NCI-H748 treated with DMSO at 0.1 percent for 48 hours (cell line): ENCODE measurements around the gene ANKUB1.
A peak's percentile ranks its signal among the peaks of the same experiment; 100 is the strongest.
"Not testable (repeated sequence)": the region's sequence is repeated elsewhere in the genome, so short reads cannot be mapped to it uniquely, and the experiment has no call there.

Experiments used
- DNase-seq: peaks from one replicate; lab custom pipeline; 2025; lab: John Stamatoyannopoulos, UW

Gene ANKUB1

GRCh38 chr3:149792452-149793270 is at the start of gene ANKUB1:
Gene ANKUB1 (minus strand): TSS chr3:149792554. CDS start chr3:149792366, 188 bp downstream.
- DNase-seq: peak; percentile 48

GRCh38 chr3:149839896-149840295 is 47.5 kb upstream of the ANKUB1 start:
- no peak for DNase-seq

- not testable (repeated sequence) for DNase-seq
These were observed 47.1 kb upstream of the ANKUB1 start for GRCh38 chr3:149839469-149839868.

GRCh38 chr3:149838491-149838890 is 46.1 kb upstream of the ANKUB1 start:
- not testable (repeated sequence) for DNase-seq

GRCh38 chr3:149833241-149833640 is 40.9 kb upstream of the ANKUB1 start:
- DNase-seq: no peak

- DNase-seq: no peak
These were observed 39.7 kb upstream of the ANKUB1 start for GRCh38 chr3:149832086-149832485.

- DNase-seq: no peak
These were observed 39.0 kb upstream of the ANKUB1 start for GRCh38 chr3:149831321-149831720.

GRCh38 chr3:149830902-149831301 is 38.5 kb upstream of the ANKUB1 start:
- DNase-seq: no peak

- not testable (repeated sequence) for DNase-seq
These were observed 37.3 kb upstream of the ANKUB1 start for GRCh38 chr3:149829631-149830030.

GRCh38 chr3:149828390-149828789 is 36.0 kb upstream of the ANKUB1 start:
- DNase-seq: no peak

- no peak for DNase-seq
These were observed 34.3 kb upstream of the ANKUB1 start for GRCh38 chr3:149826636-149827035.

- DNase-seq: no peak
These were observed 27.8 kb upstream of the ANKUB1 start for GRCh38 chr3:149820183-149820582.

GRCh38 chr3:149819432-149819831 is 27.1 kb upstream of the ANKUB1 start:
- no peak for DNase-seq

- DNase-seq: no peak
These were observed 24.6 kb upstream of the ANKUB1 start for GRCh38 chr3:149816986-149817385.

GRCh38 chr3:149816311-149816710 is 24.0 kb upstream of the ANKUB1 start:
- DNase-seq: no peak

- no peak for DNase-seq
These were observed 23.4 kb upstream of the ANKUB1 start for GRCh38 chr3:149815728-149816127.

- DNase-seq: no peak
These were observed 23.0 kb upstream of the ANKUB1 start for GRCh38 chr3:149815321-149815720.

- DNase-seq: no peak
These were observed 21.3 kb upstream of the ANKUB1 start for GRCh38 chr3:149813367-149814281.

GRCh38 chr3:149812606-149813366 is 20.4 kb upstream of the ANKUB1 start, which contains the start of gene RNF13:
Gene RNF13 (plus strand): TSS chr3:149813215. CDS start chr3:149846027, 32,812 bp downstream.
- DNase-seq: peak; percentile 61

- no peak for DNase-seq
These were observed 19.8 kb upstream of the ANKUB1 start for GRCh38 chr3:149812165-149812605.

GRCh38 chr3:149810846-149811245 is 18.5 kb upstream of the ANKUB1 start:
- no peak for DNase-seq

GRCh38 chr3:149809699-149810098 is 17.3 kb upstream of the ANKUB1 start:
- DNase-seq: no peak
